ENCODE results near the gene MYOM3.
"Not testable (repeated sequence)": the region's sequence is repeated elsewhere in the genome, so short reads cannot be mapped to it uniquely, and the experiment has no call there.

Gene MYOM3

DNA sequence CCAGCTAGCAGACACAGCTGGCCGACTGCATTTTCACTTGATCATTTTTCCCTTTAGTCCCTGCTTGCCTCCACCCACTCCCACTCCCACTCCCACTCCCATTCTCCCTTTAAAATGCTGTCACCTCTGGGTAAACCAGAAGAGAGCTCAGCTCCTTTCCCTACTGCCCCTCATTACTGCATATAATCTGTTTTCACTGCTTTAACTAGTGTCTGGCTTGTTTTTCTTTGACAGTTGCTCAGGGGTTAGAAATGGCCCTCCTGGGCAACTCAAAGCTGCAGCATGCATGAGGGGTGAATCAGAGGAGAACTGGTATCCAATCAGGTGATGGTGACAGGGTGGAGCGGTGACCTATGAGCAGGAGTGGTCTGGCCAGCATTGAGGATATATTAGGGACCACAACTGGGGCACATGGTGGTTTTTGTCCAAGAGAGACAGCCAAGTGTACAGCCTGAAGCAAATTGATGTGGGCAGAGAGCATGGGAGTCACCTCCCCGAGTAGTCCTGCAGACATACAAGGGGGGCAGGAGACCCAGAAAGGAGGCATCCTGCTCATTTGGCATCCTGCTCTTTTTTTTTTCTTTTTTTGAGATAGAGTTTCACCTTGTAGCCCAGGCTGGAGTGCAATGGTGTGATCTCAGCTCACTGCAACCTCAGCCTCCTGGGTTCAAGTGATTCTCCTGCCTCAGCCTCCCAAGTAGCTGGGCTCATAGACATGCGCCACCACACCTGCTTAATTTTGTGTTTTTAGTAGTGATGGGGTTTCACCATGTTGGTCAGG, 89.2 kb downstream of the MYOM3 start:
- DNase-seq: no peak

GRCh38 chr1:24021403-24022266, 90.3 kb downstream of the MYOM3 start:
- DNase-seq: no peak

DNA sequence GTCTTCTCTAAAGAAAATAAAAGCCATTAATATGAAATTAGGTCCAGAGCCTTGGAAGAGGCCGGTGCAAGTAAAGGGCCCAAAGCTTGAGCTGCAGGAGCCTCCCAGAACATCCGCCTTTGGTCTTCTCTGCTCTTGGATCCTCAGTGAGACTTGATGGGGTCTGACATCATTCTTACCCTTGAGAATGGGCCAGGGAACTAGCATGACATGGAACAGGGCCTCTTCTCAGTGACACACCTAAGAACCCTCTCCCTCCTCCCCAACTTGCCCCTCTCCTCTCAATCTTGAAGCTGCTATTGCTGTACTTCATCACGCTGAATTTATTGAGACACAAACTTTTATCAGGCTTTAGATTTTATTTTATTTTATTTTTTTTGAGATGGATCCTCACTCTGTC, 91.5 kb downstream of the MYOM3 start:
- no peak for DNase-seq

GRCh38 chr1:24020025-24020424, 91.9 kb downstream of the MYOM3 start:
- DNase-seq: no peak

GRCh38 chr1:24018611-24019580, 93.0 kb downstream of the MYOM3 start:
- no peak for DNase-seq

- DNase-seq: no peak
Measured at GRCh38 chr1:24015221-24016210, 96.4 kb downstream of the MYOM3 start.

- DNase-seq: not testable (repeated sequence)
Measured at GRCh38 chr1:24012878-24013277, 99.1 kb downstream of the MYOM3 start.

- DNase-seq: no peak
Measured at GRCh38 chr1:24010650-24011049, 101.3 kb downstream of the MYOM3 start.

DNA sequence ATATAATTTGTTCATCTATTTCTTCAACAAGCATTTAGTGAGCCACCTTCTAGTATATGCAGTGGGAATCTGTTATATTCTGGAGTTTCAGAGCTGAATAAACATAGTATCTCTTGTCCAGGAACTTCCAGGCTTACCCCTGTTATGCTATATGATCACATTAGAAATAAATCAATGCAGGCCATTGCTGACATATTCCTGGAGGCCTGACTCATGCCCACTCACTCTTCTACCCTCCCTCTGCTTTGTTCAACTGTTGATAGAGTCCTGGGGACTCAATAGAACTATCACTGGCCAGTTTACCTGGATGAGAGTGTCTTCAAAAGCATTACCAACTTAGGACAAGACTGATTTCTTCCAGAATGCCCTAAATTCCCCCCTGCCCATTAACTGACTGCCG, 102.5 kb downstream of the MYOM3 start:
- DNase-seq: no peak

DNA sequence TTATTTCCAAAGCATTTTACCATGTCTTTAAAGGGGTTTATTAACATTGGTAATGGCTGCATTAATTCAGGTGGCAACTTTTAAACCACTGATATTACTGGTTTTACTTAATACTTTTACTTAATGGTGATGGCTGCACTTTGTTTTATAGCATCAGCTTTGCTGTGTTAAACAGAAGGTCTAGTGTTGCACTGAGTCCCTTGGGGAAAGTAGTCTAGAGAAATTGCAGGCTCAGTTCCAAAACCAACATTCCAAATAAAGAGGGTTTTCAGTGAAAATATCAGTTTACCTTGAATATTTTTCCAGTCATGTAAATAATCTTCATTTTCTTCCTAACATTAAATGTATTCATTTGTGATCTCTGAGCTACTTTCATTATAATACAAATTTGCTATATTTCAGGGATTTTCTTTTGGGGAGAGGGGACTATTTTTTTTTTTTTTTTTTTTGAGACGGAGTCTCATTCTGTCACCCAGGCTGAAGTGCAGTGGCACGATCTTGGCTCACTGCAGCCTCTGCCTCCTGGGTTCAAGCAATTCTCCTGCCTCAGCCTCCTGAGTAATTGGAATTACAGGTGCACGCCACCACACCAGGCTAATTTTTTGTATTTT, 103.3 kb downstream of the MYOM3 start:
- not testable (repeated sequence) for DNase-seq

DNA sequence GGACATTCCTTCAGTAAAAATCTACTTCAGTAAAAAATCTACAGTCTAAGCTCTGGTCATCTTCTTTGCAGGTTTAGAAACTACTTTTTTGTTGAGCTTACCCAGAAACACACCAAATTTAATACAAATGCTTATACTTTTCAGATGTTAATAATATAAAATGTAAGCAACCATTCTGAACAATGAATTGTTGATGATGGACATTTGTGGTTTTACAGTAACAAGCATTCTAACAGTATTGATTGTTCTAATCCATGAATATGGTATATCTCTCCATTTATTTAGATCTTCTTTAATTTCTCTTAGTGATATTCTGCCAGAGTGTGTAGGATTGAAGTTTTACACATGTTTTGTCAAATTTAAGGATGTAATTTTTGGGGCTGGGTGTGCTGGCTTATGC, 104.9 kb downstream of the MYOM3 start:
- no peak for DNase-seq
